Nephron (organoid): ENCODE data around the gene TMEM271.

ENCODE experiments used
- H3K27ac Mint-ChIP-seq, 3 experiments: 2 replicates each; pipeline ENCODE4 v1.8.0; 2020; ENCODE audit warnings: mixed read lengths in 3 of 3, mild to moderate bottlenecking in 2 of 3, moderate library complexity in 1 of 3
- H3K27me3 Mint-ChIP-seq: 2 replicates; pipeline ENCODE4 v1.8.0; 2021; ENCODE audit warnings: low read depth, mild to moderate bottlenecking, moderate library complexity, mixed read lengths
- H3K36me3 Mint-ChIP-seq: 2 replicates; pipeline ENCODE4 v1.8.0; 2020; ENCODE audit warnings: low read depth, mixed read lengths
- H3K4me1 Mint-ChIP-seq: 2 replicates; pipeline ENCODE4 v1.8.0; 2020; ENCODE audit warnings: mixed read lengths
- H3K4me3 Mint-ChIP-seq, 3 experiments: 2 replicates each; pipeline ENCODE4 v1.8.0; 2020; ENCODE audit warnings: mild to moderate bottlenecking in 3 of 3, mixed read lengths in 3 of 3, moderate library complexity in 2 of 3
- H3K9me3 Mint-ChIP-seq: 2 replicates; pipeline ENCODE4 v1.8.0; 2020; ENCODE audit warnings: mixed read lengths
- CTCF ChIP-seq, 3 experiments: fragments of 200-600 bp; sonication (generic); IDR thresholded peaks; one replicate each; pipeline ENCODE4 v1.5.0; 2021; ENCODE audit warnings: antibody characterized with exemption in 3 of 3; ENCODE audit not compliant: unreplicated experiment in 3 of 3

The TMEM271 gene

GRCh38 chr4:526189-526909, 49.7 kb downstream of the TMEM271 start:
- Mint-ChIP-seq H3K27ac (no peak overlapping the region), H3K27me3 (no peaks in the 10 kb centered on the region), H3K36me3 (peaks cover 75% of the 10 kb centered on the region), H3K4me3 (no peak overlapping the region), H3K9me3 (no peaks in the 10 kb centered on the region), H3K4me1 (no peaks in the 10 kb centered on the region)
- TF ChIP-seq CTCF (IDR thresholded peaks at IDR 0.05; ENCODE audit: unreplicated experiment in 3 of 3), result no peak

GRCh38 chr4:525660-526059, 50.4 kb downstream of the TMEM271 start:
- Mint-ChIP-seq H3K27me3 (no peaks in the 10 kb centered on the region), H3K27ac (no peak overlapping the region), H3K4me1 (no peaks in the 10 kb centered on the region), H3K9me3 (no peaks in the 10 kb centered on the region), H3K36me3 (peaks cover 74% of the 10 kb centered on the region), H3K4me3 (no peak overlapping the region)
- no peak for TF ChIP-seq CTCF (IDR thresholded peaks at IDR 0.05; ENCODE audit: unreplicated experiment in 3 of 3)

- peaks cover 70% of the 10 kb centered on the region for H3K36me3 Mint-ChIP-seq
- no peak for TF ChIP-seq CTCF (IDR thresholded peaks at IDR 0.05; ENCODE audit: unreplicated experiment in 3 of 3)
- no peak overlapping the region for H3K4me3 Mint-ChIP-seq
- no peaks in the 10 kb centered on the region for H3K27me3 Mint-ChIP-seq
- no peaks in the 10 kb centered on the region for H3K4me1 Mint-ChIP-seq
- no peaks in the 10 kb centered on the region for H3K9me3 Mint-ChIP-seq
- no peak overlapping the region for H3K27ac Mint-ChIP-seq
Observed at GRCh38 chr4:524196-524595, 51.9 kb downstream of the TMEM271 start.
